Activated CD8-positive, alpha-beta memory T cell treated with anti-CD3 and anti-CD28 coated beads for 36 hours (primary cell): ENCODE data around the gene KCNH4. TPM values are rescaled to one million over a fixed set of nuclear protein-coding genes. Genes with fewer than 3 reads are reported as not detected.

ENCODE experiments used
- CTCF ChIA-PET: fragments of 350-600 bp; sonication (Branson Sonifier 250); formaldehyde crosslinking; loops from one replicate; lab custom pipeline; 2021; ENCODE audit warnings: antibody characterized with exemption; lab: Charles Lee
- POLR2A ChIA-PET: fragments of 350-600 bp; sonication (Branson Sonifier 250); formaldehyde crosslinking; loops from one replicate; lab custom pipeline; 2021; ENCODE audit warnings: antibody characterized with exemption; lab: Charles Lee
- total RNA-seq, 2 experiments: library from RNA; stranded (reverse); gene quantifications; one replicate each; pipeline ENCODE4 v1.2.3, GENCODE V29; 2021

KCNH4 gene
- total RNA-seq, 2 experiments from 2014 or later, result 1.2 to 1.3 TPM

GRCh38 chr17:42199416-42200011 is 18.6 kb upstream of the KCNH4 start:
- POLR2A ChIA-PET, result no interaction called here
- CTCF ChIA-PET, result interaction anchor here (1.4 to 1.7 kb wide), 2 partner anchors 12 to 23 kb away, joined by 4 to 5 read pairs; no protein-coding TSS in a partner anchor

- POLR2A ChIA-PET, result interaction anchor here (0.7 kb wide), 1 partner anchor 48 kb away, joined by 3 read pairs; no protein-coding TSS in a partner anchor
- CTCF ChIA-PET, result interaction anchor here (1.4 kb wide), 1 partner anchor 24 kb away, joined by 5 read pairs; no protein-coding TSS in a partner anchor
Measured at GRCh38 chr17:42198897-42199296, 18.0 kb upstream of the KCNH4 start.

- ChIA-PET CTCF (no interaction called here), POLR2A (no interaction called here)
Measured at GRCh38 chr17:42197564-42198156, 16.7 kb upstream of the KCNH4 start.

- POLR2A ChIA-PET, result interaction anchor here (0.6 to 1.3 kb wide), 8 partner anchors 9 to 114 kb away, joined by 3 to 4 read pairs (median 3); partner anchors contain the start of genes HCRT and KCNH4
- CTCF ChIA-PET, result interaction anchor here (0.7 to 3.7 kb wide), 5 partner anchors 9 to 122 kb away, joined by 3 to 15 read pairs (median 5); partner anchors contain the start of genes HCRT and KCNH4
Measured at GRCh38 chr17:42193969-42194899, 13.3 kb upstream of the KCNH4 start, which contains the start of gene GHDC. Gene GHDC (minus strand): TSS chr17:42194494. CDS start chr17:42193581, 913 bp downstream.

- POLR2A ChIA-PET, result interaction anchor here (1.0 to 1.3 kb wide), 5 partner anchors 9 to 115 kb away, joined by 3 read pairs; partner anchors contain the start of genes HCRT and KCNH4
- CTCF ChIA-PET, result interaction anchor here (1.1 to 3.7 kb wide), 4 partner anchors 9 to 75 kb away, joined by 4 to 15 read pairs (median 6); partner anchors contain the start of genes HCRT and KCNH4
Measured at GRCh38 chr17:42193216-42193968, 12.4 kb upstream of the KCNH4 start.

- CTCF ChIA-PET, result no interaction called here
- POLR2A ChIA-PET, result no interaction called here
Measured at GRCh38 chr17:42192189-42193126, 11.5 kb upstream of the KCNH4 start.

- POLR2A ChIA-PET, result interaction anchor here (0.6 kb wide), 1 partner anchor 183 kb away, joined by 3 read pairs; no protein-coding TSS in a partner anchor
- CTCF ChIA-PET, result interaction anchor here (0.6 kb wide), 1 partner anchor 194 kb away, joined by 3 read pairs; no protein-coding TSS in a partner anchor
Measured at GRCh38 chr17:42191275-42191608, 10.3 kb upstream of the KCNH4 start.

GRCh38 chr17:42190491-42191274 is 9.7 kb upstream of the KCNH4 start:
- CTCF ChIA-PET, result interaction anchor here (0.6 to 1.6 kb wide), 3 partner anchors 9 to 195 kb away, joined by 3 to 7 read pairs (median 3); partner anchors contain the start of gene KCNH4
- POLR2A ChIA-PET, result interaction anchor here (0.6 kb wide), 1 partner anchor 183 kb away, joined by 3 read pairs; no protein-coding TSS in a partner anchor

- POLR2A ChIA-PET, result no interaction called here
- CTCF ChIA-PET, result interaction anchor here (1.6 kb wide), 1 partner anchor 8 kb away, joined by 7 read pairs; the partner anchor contains the start of gene KCNH4
Measured at GRCh38 chr17:42189651-42189965, 8.7 kb upstream of the KCNH4 start.

- ChIA-PET CTCF (interaction anchor here (0.8 to 1.6 kb wide), 2 partner anchors 8 to 172 kb away, joined by 3 to 7 read pairs; partner anchors contain the start of gene KCNH4), POLR2A (interaction anchor here (0.6 kb wide), 1 partner anchor 36 kb away, joined by 3 read pairs; no protein-coding TSS in a partner anchor)
Measured at GRCh38 chr17:42188749-42189650, 8.1 kb upstream of the KCNH4 start.

GRCh38 chr17:42187833-42188232 is 6.9 kb upstream of the KCNH4 start:
- CTCF ChIA-PET, result interaction anchor here (0.5 to 0.8 kb wide), 4 partner anchors 23 to 173 kb away, joined by 3 read pairs; no protein-coding TSS in a partner anchor

GRCh38 chr17:42186191-42186590 is 5.2 kb upstream of the KCNH4 start:
- ChIA-PET POLR2A (interaction anchor here (0.6 to 0.7 kb wide), 2 partner anchors 321 to 1025 kb away, joined by 4 to 8 read pairs; partner anchors contain the start of gene TMEM106A), CTCF (interaction anchor here (0.8 kb wide), 1 partner anchor 113 kb away, joined by 5 read pairs; no protein-coding TSS in a partner anchor)

More at GRCh38 chr17:42187833-42188232, 6.9 kb upstream of the KCNH4 start:
- POLR2A ChIA-PET, result interaction anchor here (0.6 kb wide), 1 partner anchor 46 kb away, joined by 3 read pairs; no protein-coding TSS in a partner anchor

- POLR2A ChIA-PET, result interaction anchor here (1.1 kb wide), 1 partner anchor 8 kb away, joined by 3 read pairs; no protein-coding TSS in a partner anchor
- CTCF ChIA-PET, result interaction anchor here (0.7 to 1.8 kb wide), 2 partner anchors 8 to 62 kb away, joined by 3 to 7 read pairs; partner anchors contain the start of gene GHDC
Measured at GRCh38 chr17:42185621-42185930, 4.6 kb upstream of the KCNH4 start.

GRCh38 chr17:42184713-42185620 is 4.0 kb upstream of the KCNH4 start, which contains the start of gene HCRT:
Gene HCRT (minus strand): TSS chr17:42185452. CDS start chr17:42185365, 87 bp downstream.
- ChIA-PET POLR2A (interaction anchor here (0.6 to 1.1 kb wide), 3 partner anchors 9 to 91 kb away, joined by 3 to 6 read pairs (median 3); no protein-coding TSS in a partner anchor), CTCF (interaction anchor here (0.5 to 1.8 kb wide), 9 partner anchors 9 to 221 kb away, joined by 3 to 7 read pairs (median 3); partner anchors contain the start of genes GHDC and NKIRAS2)
